SK-MEL-5 (cell line): ENCODE results near the gene UBL3. TPM values are rescaled to one million over a fixed set of nuclear protein-coding genes. Genes with fewer than 3 reads are reported as not detected.

Source experiments
- DNase-seq: peaks from one replicate; pipeline ENCODE4 v3.0.0-alpha.2; 2016; ENCODE audit warnings: low read depth, low spot score
- in situ Hi-C: cut with HindIII; loops from 2 replicates; pipeline ENCODE4 v1.10.0; 2016; ENCODE audit warnings: low sequenced_read_pairs, high pct_unique_total_duplicates, low pct_unique_long_range_greater_than_20kb
- small RNA-seq, 2 experiments: library from RNA; depleted of rRNA; stranded (forward); fragments of <200 nt; gene quantifications; one replicate each; pipeline ENCODE3, GENCODE V24; 2014
- total RNA-seq: library from RNA; depleted of rRNA; stranded (reverse); fragments of >200 nt; shearing (Covaris generic); gene quantifications from 2 replicates; pipeline ENCODE4 v1.2.3, GENCODE V29; 2014

UBL3 gene
- total RNA-seq, 1 experiment from 2014 or later = 84.9 TPM

DNA sequence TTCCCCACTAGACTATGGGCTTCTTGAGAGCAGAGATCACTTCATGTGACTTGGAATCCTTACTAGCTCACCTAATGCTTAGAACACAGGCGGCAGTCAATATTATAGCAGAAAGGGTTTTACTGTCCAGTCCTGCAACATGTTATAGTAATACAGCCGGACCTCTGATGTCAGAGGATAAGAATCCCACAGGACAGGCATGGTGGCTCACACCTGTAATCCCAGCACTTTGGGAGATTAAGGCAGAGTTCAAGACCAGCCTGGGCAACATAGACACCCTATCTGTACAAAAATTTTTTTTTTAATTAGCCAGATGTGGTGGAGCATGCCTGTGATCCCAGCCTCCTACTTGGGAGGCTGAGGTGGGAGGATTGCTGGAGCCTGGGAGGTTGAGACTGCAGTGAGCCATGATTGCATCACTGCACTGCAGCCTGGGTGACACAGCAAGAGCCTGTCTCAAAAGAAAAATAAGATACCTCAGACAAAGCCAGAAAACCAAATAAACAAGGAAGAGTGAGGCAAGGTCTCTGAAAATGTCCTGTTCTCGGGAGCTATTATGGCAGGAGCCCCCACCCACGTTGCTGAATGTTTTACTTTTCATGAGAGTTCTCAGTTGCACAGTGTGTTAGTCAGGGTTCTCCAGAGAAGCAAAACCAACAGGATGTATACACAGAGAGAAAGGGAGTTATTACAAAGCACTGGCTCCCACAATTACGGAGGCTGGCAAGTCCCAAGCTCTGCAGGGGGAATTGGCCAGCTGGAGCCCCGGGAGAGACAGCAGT, 100.8 kb downstream of the UBL3 start:
- DNase-seq = no peak

DNA sequence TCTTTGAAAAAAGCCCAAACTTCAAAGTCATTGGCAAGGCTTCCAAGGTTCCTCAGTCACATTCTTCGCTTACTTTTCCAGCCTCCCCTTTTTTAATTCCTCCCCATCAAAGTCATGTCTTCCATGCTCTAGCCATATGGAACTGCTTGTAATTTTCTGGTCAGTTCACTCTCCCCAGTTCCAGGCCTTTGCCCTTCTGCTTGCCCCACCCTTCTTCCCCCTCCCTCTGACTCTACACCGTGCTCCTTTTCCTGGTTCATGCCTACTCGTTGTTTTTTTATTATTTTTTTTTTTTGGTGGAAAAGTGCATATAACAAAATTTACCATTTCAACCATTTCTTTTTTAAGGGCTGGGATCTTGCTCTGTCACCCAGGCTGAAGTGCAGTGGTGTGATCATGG, 102.3 kb downstream of the UBL3 start:
- no peak for DNase-seq
- in situ Hi-C loops = no loop called here

More for the DNA sequence above, 100.8 kb downstream of the UBL3 start:
- in situ Hi-C loops = no loop called here

DNA sequence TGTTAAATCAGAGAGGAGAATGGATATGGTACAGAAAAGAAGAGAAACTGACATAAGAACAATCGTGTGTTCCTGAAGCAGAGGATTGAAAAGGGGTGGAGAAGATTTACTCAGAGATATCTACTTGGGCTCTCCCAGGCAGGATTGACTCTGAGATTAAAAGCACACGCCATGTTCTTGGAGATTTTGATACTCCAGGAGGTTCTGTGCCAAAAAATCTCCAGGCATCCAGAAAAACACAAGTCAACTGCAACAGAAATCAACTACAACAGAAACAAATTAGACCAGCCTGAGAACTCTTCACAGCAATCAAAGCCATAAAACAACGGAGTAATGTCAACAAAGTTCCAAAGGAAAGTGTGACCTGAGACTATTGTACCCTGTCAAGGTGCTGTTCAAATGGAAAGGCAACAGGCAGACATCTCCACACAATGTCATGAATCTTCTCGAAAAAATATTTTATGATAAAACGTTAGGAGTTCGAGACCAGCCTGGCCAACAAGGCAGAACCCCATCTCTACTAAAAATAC, 104.2 kb downstream of the UBL3 start:
- DNase-seq = no peak
- in situ Hi-C loops = no loop called here

DNA sequence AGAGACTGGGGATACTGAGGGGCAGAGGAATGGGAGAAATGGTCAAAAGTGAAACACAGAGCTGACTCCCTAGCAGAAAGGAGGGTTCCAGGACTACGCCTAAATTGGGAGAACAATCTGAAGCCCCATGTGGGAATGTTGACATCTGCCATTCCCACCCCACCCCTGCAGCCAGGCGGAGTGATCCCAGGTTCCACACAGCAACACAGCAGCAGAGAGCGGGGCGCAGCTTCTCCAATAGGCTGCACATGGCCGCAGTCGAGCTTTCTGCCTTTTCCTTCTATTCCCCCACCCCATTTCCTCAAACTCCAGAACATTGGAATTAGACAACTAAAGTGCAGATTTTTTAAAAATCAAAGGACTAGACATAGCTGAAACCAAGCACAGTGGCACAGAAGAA, 104.7 kb downstream of the UBL3 start:
- in situ Hi-C loops = no loop called here
- no peak for DNase-seq

DNA sequence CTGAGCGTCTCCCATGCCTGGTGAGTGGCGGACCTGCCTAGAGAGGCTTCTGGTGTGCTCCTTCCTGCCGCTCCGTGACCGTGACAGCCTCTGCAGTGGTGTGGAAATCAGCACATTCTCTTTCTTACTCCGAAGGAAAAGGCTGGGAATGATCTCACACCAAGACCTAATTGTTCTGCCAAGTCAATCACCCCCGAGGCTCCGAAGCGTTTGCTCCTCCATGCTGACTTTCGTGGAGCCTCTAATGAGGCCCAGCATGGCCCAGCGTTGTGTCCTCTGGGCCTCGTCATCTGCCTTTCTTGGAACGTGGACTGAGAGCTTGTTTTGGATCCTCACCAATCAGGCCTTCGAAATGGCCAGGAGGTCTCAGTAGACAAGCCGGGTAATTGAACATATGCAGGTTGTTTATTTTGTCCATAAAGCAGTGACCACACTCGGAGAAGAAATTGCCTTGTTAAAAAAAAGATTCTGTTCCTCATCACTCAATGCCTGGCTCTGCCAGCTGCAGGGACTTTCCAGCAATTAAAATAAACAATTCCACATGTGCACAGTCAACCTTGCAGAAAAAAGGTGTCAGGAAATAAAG, 107.1 kb downstream of the UBL3 start:
- in situ Hi-C loops = no loop called here
- DNase-seq = no peak

DNA sequence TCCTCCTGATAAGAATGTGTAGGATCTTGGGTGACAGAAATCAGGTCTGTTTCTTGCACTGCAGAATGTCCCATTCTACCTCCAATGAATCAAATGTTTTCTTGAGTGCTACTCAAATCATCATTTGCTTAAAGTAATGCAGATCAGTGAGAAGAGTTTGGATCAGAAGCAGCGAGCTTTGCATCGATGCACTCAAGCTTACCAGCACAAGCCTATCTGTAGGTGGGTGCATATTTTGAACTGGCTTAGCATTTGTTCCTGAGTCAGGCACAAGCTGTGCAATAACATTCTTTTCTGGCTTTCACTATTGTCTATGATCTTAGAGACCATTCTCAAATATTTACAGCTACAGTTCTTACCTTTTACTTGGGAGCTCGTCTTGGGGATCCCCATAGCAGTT, 109.5 kb downstream of the UBL3 start:
- no peak for DNase-seq
- in situ Hi-C loops = no loop called here

DNA sequence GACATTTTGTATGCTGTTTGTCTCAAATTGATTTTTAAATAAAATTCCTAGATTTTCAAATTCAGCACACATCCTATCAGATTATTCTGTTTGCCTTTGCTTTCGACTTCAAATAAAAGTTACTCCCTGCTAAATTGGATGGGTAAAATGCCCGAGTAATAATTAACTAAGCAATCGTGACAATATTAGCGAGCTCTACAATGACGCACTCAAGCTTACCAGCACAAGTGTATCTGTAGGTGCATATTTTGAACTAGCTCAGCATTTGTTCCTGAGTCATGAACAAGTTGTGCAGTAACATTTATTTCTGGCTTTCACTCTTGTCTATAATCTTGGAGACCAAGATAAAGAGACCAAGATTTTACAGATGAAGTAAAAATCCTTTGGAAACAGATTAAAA, 113.4 kb downstream of the UBL3 start:
- DNase-seq = no peak
- in situ Hi-C loops = no loop called here

DNA sequence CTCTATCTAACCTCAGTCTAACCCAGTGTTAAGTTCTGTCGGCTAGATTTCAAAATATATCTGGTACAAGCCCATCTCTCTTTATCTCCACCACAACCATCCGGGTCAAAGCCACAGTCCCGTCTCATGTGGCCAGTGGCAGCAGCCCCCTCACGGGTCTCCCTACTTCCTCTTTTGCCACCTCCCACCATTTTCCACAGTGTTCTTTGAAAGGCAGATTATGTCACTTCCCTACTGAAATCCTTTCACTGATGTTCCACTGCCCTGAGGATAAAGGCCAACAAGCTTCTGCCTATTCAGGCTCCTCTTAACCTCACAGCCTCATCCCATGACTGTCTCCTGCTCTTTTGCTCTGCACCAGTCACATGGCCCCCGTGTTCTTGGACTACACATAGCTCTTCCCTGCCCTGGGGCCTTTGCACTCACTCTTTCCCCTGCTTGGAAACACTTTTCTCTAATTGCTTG, 117.2 kb downstream of the UBL3 start:
- peak; percentile 100 for DNase-seq
- in situ Hi-C loops = no loop called here

DNA sequence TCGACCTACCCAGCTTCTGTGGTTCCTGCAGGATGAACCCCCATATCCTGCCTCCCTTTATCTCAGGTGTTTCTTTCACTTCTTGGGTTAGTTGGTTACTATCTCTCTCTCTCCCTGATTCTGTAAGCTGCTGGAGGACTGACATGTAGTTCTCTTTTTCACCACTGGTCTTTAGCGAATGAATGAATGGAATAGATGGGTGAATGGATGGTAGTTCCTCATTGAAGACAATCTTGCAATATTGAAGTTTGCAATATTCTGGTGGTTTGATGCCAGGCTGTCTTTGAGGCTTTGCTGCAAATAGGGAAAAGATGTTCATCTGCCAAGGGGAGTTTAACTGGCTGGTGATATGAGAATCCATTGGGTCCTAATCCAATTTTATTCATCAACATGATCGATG, 120.2 kb downstream of the UBL3 start:
- no peak for DNase-seq
- in situ Hi-C loops = no loop called here

DNA sequence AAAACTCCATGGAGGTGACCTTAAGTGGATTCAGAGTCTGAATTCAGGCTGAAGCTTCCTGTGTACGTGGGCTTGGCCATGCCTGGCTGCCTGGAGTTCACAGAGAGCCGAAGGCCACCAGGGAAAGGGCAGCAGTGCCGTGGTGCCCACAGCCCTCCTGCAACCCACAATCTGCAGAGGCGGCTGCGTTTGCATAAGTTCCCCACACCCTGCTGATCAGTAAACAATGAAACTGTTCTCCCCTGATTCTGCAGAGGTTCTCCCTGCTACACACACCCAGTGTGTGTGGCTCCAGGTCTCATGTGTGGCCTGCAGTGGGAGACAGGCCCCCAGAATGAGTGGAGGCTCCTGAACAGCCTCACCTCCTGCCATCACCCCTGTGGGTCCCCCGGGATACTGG, 128.0 kb downstream of the UBL3 start:
- in situ Hi-C loops = no loop called here
- no peak for DNase-seq

DNA sequence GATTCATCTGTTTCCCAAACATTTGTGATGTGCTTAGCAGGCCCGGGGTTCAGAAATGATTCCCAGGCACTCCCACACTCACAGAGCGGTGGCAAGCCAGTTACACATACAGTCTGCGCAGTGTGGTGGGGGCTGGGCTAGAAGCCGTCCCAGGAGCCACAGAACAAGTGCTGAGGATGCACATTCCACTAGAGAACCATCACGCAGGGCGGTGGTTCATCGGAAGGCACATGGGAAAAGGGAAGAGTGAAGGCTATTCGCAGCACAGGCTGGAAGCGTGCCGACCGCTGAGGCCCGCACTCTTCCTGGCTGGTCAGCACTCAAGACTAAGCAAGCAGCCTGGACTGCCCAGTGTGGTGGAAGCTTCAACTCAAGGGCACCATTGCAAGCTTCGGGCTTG, 128.7 kb downstream of the UBL3 start:
- in situ Hi-C loops = no loop called here
- DNase-seq = no peak

DNA sequence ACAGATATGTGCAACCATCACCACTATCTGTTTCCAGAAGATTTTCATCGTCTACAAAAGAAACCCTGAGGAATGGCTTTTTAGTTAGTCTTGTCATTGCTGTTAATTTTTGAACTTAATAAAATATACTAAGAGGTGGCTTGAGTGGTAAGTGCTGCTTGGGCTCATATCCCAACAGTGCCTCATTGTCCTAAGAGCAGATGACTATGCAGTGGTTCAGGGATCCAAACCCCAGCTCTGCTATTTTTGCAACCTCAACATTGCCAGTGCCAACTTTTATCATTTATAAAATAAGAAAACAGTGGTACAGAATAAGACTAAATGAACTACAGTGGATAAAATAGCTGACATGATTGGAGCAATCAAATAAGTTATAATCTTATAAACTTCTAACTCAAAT, 131.7 kb downstream of the UBL3 start:
- in situ Hi-C loops = no loop called here
- peak; percentile 44 for DNase-seq

DNA sequence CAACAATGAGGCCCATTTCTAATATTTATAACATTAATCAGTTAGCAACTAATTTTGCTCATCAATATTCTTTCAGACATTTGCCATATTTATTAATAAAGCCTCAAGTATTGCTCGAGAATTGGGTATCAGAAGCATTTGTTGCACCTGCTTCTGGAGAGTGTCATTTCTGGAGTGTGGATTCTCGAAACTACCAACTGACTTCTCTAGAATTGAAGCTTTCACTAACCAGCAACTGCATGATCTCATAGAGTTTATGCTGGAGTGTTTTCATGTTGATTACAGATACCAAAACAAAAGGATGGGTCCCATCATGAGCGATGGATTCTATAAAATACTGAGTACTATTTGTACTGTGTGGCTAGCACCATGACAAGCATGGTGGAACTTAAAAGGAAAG, 133.9 kb downstream of the UBL3 start:
- DNase-seq = no peak
- in situ Hi-C loops = no loop called here

Small RNAs within 50 kb of the gene (small RNA-seq; reads per million reads assigned to genes)
- gene RF00017 (0 reads per million in 2 experiments), gene TIMM8BP1 (0 reads per million in 2 experiments)
